Measurements from ENCODE around the gene GRK5.

GRK5 gene

DNA sequence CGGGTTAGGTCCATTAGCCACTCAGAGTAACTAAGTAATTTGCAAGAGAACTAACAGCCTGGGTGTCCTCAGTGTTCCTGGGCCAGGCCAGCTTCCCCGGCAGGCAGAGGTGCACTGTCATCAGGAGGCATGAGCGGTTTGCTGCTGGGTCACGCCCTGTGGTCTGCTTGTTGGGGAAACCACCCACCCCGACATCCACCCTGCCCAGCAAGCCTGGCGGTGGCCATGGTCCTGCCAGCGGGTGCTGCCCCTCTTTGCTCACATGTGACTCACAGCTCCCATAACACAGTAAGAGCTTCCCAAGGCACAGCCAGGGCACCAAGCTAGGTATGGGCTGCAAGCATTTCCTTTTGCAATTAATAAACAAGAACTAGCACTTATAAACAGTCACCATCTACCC, 259.3 kb downstream of the GRK5 start:
- DNase-seq (ENCODE audit: low read depth): no peak
- no peak overlapping the region for H3K4me3 ChIP-seq (ENCODE audit: low read depth, low read length)
- no peak for TF ChIP-seq MYC (IDR thresholded peaks at IDR 0.05; ENCODE audit: low read depth, low read length)
- TF ChIP-seq, protein P1, sequence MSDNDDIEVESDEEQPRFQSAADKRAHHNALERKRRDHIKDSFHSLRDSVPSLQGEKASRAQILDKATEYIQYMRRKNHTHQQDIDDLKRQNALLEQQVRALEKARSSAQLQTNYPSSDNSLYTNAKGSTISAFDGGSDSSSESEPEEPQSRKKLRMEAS (IDR thresholded peaks at IDR 0.05; ENCODE audit: low read depth, low read length): no peak
- TF ChIP-seq, protein P2, sequence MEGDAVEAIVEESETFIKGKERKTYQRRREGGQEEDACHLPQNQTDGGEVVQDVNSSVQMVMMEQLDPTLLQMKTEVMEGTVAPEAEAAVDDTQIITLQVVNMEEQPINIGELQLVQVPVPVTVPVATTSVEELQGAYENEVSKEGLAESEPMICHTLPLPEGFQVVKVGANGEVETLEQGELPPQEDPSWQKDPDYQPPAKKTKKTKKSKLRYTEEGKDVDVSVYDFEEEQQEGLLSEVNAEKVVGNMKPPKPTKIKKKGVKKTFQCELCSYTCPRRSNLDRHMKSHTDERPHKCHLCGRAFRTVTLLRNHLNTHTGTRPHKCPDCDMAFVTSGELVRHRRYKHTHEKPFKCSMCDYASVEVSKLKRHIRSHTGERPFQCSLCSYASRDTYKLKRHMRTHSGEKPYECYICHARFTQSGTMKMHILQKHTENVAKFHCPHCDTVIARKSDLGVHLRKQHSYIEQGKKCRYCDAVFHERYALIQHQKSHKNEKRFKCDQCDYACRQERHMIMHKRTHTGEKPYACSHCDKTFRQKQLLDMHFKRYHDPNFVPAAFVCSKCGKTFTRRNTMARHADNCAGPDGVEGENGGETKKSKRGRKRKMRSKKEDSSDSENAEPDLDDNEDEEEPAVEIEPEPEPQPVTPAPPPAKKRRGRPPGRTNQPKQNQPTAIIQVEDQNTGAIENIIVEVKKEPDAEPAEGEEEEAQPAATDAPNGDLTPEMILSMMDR (IDR thresholded peaks at IDR 0.05; ENCODE audit: low read depth, low read length): no peak
- TF ChIP-seq POLR2A (IDR thresholded peaks at IDR 0.05; ENCODE audit: extremely low read depth, insufficient read length): no peak

DNA sequence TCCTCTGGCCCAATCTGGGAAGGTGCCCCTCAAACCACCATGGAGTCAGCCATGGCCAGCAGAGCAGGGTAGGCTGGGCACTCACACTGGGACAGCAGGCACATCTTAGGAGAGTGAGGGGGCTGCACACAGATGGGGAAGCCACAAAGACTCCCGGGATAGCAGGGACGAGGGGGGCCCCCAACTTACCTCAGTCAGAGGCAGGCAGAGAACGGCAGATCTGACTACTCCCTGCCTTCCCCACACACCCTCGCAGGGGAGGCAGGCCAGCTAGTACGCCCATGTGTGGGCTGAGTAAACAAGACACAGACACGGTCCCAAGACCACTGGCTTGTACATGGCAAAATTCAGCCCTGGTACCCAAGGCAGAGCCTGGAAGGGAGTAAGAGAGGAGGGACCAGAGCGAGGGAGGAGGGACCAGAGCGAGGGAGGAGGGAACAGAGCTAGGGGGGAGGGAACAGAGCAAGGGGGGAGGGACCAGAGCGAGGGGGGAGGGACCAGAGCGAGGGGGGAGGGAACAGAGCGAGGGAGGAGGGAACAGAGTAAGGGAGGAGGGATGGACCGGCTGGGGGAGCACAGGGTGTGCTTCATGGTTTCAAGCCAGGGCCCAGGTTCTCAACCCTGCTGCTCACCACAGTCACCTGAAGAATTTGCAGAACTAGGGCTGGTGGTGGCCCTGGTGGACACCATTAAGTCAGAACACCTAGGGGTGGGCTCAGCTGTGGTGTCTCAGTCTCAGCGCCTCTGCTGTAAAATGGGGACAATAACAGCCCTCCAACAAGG, 261.4 kb downstream of the GRK5 start:
- DNase-seq (ENCODE audit: low read depth): no peak
- TF ChIP-seq POLR2A (IDR thresholded peaks at IDR 0.05; ENCODE audit: extremely low read depth, insufficient read length): no peak
- TF ChIP-seq, protein P1 (IDR thresholded peaks at IDR 0.05; ENCODE audit: low read depth, low read length): no peak
- no peak overlapping the region for H3K4me3 ChIP-seq (ENCODE audit: low read depth, low read length)

DNA sequence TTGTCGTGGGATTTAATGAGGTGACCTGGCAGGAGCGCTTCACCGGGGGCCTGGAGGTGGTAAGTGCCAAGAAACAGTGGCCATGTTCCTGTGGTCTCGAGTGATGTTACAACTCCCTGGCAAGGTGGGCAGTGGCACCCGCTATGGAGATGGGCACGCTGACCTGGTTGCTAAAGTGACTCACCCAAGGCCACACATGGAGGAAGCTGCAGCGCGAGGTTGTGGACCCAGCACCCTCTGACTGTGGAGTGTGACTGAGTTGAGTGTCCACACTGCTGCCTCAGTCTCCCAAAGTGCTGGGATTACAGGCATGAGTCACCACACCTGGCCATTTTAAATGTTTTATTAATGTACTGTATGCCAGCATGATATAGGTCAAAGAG, 261.9 kb downstream of the GRK5 start:
- no peak for TF ChIP-seq MYC (IDR thresholded peaks at IDR 0.05; ENCODE audit: low read depth, low read length)
- TF ChIP-seq POLR2A (IDR thresholded peaks at IDR 0.05; ENCODE audit: extremely low read depth, insufficient read length): no peak
- TF ChIP-seq, protein P2 (IDR thresholded peaks at IDR 0.05; ENCODE audit: low read depth, low read length): no peak
- TF ChIP-seq, protein P1 (IDR thresholded peaks at IDR 0.05; ENCODE audit: low read depth, low read length): no peak
- H3K4me3 ChIP-seq (ENCODE audit: low read depth, low read length): no peak overlapping the region
- no peak for DNase-seq (ENCODE audit: low read depth)

DNA sequence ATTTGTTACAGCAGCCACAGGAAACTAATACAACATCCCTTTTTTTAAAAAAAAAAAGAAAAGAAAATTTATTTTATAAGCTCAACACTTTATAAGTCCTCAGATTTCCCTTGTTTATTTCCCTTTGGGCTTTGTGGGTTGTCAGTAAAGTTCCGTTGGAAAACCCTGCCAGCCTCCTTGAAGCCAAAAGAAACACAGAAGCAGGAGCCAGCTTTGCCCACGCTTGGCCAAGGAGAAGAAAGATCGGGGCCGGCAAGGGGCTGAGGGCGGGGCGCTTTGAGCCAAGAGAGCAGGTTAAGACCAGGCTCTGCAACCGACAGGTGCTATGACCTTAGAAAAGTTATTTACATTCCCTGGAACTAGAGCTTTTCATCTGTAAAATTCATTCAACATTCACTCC, 262.5 kb downstream of the GRK5 start:
- H3K4me3 ChIP-seq (ENCODE audit: low read depth, low read length): no peak overlapping the region
- no peak for DNase-seq (ENCODE audit: low read depth)
- TF ChIP-seq, protein P2 (IDR thresholded peaks at IDR 0.05; ENCODE audit: low read depth, low read length): no peak
- no peak for TF ChIP-seq POLR2A (IDR thresholded peaks at IDR 0.05; ENCODE audit: extremely low read depth, insufficient read length)

DNA sequence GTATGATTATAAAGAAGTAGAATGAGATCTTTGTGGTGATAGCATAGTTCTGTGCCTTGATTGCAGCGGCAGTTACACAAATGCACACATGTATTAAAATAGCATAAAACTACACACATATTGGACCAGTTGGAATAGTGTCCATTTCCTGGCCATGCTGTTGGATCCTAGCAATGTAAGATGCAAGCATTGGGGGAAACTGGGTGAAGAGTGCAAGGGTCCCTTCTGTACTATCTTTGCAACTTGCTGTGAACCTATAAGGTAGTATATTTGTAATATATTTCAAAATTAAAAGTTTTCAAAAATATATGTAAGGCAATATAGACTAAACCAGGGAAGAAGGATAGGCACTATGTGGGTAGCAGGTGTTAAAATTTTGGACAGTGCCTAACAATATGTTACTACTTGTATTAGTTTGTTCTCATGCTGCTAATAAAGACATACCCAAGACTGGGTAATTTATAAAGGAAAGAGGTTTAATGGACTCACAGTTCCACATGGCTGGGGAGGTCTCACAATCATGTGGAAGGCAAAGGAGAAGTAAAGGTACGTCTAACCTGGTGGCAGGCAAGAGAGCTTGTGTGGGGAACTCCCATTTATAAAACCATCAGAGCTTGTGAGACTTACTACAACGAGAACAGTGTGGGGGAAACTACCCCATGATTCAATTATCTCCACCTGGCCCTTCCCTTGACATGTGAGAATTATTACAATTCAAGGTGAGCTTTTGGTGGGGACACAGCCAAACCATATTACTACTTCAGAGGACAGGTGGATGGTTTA, 263.7 kb downstream of the GRK5 start:
- TF ChIP-seq, protein P2 (IDR thresholded peaks at IDR 0.05; ENCODE audit: low read depth, low read length): no peak
- TF ChIP-seq, protein P1 (IDR thresholded peaks at IDR 0.05; ENCODE audit: low read depth, low read length): no peak
- TF ChIP-seq MYC (IDR thresholded peaks at IDR 0.05; ENCODE audit: low read depth, low read length) (no peak), POLR2A (IDR thresholded peaks at IDR 0.05; ENCODE audit: extremely low read depth, insufficient read length) (no peak)
- no peak overlapping the region for H3K4me3 ChIP-seq (ENCODE audit: low read depth, low read length)
- DNase-seq (ENCODE audit: low read depth): no peak

DNA sequence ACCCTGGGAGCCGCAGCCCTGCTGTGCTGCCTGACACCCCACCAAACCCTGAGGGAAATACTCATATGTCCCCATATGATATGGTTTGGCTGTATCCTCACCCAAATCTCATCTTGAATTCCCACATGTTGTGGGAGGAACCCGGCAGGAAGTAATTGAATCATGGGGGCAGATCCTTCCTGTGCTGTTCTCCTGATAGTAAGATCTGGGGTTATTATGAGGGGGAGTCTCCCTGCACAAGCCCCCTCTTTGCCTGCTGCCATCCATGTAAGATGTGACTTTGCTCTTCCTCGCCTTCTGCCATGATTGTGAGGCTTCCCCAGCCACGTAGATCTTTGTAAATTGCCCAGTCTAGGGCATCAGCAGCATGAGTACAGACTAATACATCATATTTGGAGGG, 266.4 kb downstream of the GRK5 start:
- TF ChIP-seq POLR2A (IDR thresholded peaks at IDR 0.05; ENCODE audit: extremely low read depth, insufficient read length) (no peak), MYC (IDR thresholded peaks at IDR 0.05; ENCODE audit: low read depth, low read length) (no peak)
- TF ChIP-seq, protein P2 (IDR thresholded peaks at IDR 0.05; ENCODE audit: low read depth, low read length): no peak
- TF ChIP-seq, protein P1 (IDR thresholded peaks at IDR 0.05; ENCODE audit: low read depth, low read length): no peak
- H3K4me3 ChIP-seq (ENCODE audit: low read depth, low read length): no peak overlapping the region
- no peak for DNase-seq (ENCODE audit: low read depth)
